ENCODE measurements around the gene TMEM131L. TPM values are rescaled to one million over a fixed set of nuclear protein-coding genes. Genes with fewer than 3 reads are reported as not detected.
A peak's percentile ranks its signal among the peaks of the same experiment; 100 is the strongest.

The TMEM131L gene
- total and polyA plus RNA-seq, 5 donors: 4.6 to 13.3 (median 10.0) TPM

DNA sequence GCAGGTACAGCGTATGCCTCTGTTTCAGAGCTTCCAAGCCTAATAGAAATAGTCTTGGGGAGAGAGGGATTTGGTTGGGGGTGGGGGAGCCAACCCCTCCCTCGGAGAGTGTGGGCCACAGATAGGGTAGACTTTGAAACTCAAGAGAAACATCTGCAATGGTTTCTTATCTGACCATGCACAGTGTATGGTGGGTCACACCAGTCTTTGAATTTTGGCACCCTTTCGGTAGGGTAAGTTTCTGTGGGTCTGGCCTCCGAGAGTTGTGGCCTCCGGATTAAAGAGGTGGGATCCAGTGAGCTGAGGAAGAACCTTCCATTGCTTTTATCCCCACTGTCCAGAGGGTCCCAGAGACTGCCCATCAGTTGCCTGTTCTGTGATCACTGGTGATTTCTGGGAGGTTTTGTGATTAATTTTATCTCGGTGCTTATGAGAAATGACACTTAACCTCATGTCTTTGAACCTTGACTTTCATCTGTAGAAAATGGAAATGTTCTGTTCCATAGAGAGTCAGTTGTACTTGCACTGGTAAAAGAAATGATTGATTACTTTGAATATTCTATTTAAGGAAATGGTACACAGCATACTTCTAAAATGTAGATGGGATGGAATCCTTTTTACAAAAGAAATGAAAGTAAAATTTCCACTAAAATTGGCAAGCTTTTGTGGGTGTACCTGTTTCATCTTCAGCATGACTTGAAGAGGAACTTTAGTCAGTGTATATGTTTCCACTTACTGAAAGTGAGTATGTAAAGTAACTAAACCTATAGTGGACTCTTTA is 62.7 kb downstream of the TMEM131L start:
- no peaks in the 10 kb centered on the region for H3K27me3 ChIP-seq (ENCODE audit: control insufficient read depth, insufficient read depth)
- H3K4me1 ChIP-seq (ENCODE audit: control insufficient read depth, insufficient read depth, low read length): peaks cover 2% of the 10 kb centered on the region
- H3K4me3 ChIP-seq (ENCODE audit: low read length): no peak overlapping the region
- intact Hi-C loops (cut with DNase I): no loop called here
- 90% methylated on average over 6 of the region's 6 CpGs for WGBS
- no peak overlapping the region for H3K27ac ChIP-seq (ENCODE audit: low read length)
- no peaks in the 10 kb centered on the region for H3K9me3 ChIP-seq (ENCODE audit: control insufficient read depth, low read length)
- ATAC-seq: no peak
- DNase-seq: no peak

DNA sequence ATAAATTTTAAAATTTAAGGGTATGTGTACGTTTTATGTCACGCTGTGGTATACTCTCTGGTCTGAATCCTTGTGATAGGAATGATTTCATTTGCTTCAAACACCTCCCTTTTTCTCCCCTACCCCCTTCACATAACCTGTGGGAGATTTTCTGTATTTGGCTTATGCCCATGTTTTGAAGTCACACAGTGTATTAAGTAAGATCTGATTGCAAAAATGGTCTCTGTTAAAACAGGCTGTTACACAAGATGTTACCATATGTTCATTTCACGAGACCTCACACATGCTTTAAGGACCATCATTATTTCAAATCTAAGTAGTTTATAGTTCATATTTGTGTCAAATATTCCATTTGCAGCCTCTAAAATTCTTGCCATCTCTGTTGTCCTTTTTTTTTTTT is 63.5 kb downstream of the TMEM131L start:
- intact Hi-C loops (cut with DNase I): no loop called here
- DNase-seq: no peak
- Histone ChIP-seq H3K4me1 (ENCODE audit: control insufficient read depth, insufficient read depth, low read length) (peaks cover 2% of the 10 kb centered on the region), H3K27ac (ENCODE audit: low read length) (no peak overlapping the region), H3K27me3 (ENCODE audit: control insufficient read depth, insufficient read depth) (no peaks in the 10 kb centered on the region), H3K4me3 (ENCODE audit: low read length) (no peak overlapping the region), H3K9me3 (ENCODE audit: control insufficient read depth, low read length) (no peaks in the 10 kb centered on the region)
- 90% methylated on average over 3 of the region's 3 CpGs for WGBS
- no peak for ATAC-seq

DNA sequence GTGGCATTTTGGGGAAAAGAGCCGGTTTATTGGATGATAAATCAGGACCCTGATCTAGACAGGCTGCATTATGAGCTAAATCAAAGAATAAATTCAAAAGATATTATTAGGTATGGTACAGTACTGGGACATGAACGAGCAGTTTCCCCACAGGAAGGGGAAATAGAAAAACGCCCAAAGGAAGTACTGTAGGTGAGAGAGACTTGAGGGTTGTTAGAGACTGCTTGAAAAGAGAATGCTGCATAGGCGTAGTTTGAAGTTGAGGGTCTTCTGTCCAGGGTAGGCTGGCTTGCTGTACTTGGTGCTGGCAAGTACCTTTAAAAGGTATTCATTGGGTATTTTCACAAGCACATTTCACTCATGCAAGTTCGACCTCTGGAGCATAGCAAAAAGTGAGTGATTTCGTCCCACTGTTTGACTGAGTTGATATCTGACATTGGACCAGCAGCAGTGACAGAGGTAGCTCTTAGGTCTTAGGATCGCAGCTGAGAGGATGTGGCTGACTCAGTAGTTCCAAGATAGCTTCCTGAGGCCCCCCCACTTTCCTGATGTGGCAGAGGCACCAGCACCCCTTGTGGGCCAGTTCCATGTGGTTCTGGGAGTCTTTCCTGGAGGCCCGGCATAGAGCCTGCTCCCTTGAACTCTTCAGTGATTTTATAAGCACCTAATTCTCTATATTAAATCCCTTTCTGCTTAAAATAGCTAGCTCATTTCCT is 64.3 kb downstream of the TMEM131L start:
- 56% methylated on average over 8 of the region's 8 CpGs for WGBS
- intact Hi-C loops (cut with DNase I): no loop called here
- H3K27me3 ChIP-seq (ENCODE audit: control insufficient read depth, insufficient read depth): no peaks in the 10 kb centered on the region
- H3K4me1 ChIP-seq (ENCODE audit: control insufficient read depth, insufficient read depth, low read length): peaks cover 2% of the 10 kb centered on the region
- no peaks in the 10 kb centered on the region for H3K9me3 ChIP-seq (ENCODE audit: control insufficient read depth, low read length)
- H3K4me3 ChIP-seq (ENCODE audit: low read length): no peak overlapping the region
- ATAC-seq (peak; percentile 38 to 83), DNase-seq (no peak)
- peak overlapping the region; percentile 74 for H3K27ac ChIP-seq (ENCODE audit: low read length)

DNA sequence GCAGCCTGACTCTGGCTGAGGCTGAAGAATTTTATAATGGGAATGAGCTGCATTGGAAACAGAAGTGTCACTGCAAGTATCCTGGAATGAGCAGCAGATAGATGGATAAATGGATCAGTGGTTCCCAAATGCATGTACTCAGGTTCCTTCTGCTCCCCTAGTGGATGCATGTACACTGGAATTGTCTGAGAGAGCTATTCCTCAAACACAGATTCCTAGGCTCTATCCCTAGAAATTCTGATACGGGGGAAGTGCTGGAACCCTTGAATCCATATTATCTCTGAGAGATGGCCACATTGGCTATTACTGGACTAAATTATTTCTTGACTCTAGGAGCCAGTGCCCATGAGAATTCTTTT is 64.8 kb downstream of the TMEM131L start:
- Histone ChIP-seq H3K27ac (ENCODE audit: low read length) (no peak overlapping the region), H3K9me3 (ENCODE audit: control insufficient read depth, low read length) (no peaks in the 10 kb centered on the region), H3K4me3 (ENCODE audit: low read length) (no peak overlapping the region), H3K4me1 (ENCODE audit: control insufficient read depth, insufficient read depth, low read length) (peaks cover 4% of the 10 kb centered on the region), H3K27me3 (ENCODE audit: control insufficient read depth, insufficient read depth) (no peaks in the 10 kb centered on the region)
- intact Hi-C loops (cut with DNase I): no loop called here
- ATAC-seq (peak; percentile 26 to 42), DNase-seq (no peak)
- WGBS: 60% methylated on average over 1 of the region's 1 CpG

DNA sequence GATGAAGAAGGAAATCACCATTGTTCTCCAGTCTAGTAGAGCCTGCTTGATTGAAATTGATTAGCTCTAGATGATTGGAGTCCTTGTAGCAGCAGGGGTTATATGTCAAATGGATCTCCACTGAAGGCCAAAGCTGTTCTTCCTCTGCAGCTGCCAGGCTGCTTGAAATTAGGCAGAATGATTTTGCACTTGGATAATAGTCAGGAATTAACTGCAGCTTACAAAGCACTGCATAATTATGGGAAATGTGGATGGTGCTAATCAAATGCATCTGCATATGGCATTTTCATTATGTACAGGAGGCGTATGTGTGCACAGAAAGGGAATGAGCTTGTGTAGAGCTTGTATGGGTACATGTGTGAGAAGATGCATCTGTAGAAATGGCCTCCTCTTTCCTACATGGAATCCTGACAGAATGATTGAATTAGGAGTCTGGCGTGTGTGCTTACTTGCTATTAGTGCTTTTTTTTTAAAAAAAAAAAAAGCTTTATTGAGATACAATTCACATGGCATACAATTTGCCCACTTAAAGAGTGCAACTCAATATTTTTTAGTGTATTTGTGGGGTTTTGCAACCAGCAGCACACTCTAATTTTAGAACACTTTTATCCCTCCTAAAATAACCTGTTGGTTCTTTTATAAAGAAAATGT is 65.9 kb downstream of the TMEM131L start:
- Histone ChIP-seq H3K4me1 (ENCODE audit: control insufficient read depth, insufficient read depth, low read length) (peaks cover 8% of the 10 kb centered on the region), H3K27ac (ENCODE audit: low read length) (no peak overlapping the region), H3K9me3 (ENCODE audit: control insufficient read depth, low read length) (no peaks in the 10 kb centered on the region), H3K27me3 (ENCODE audit: control insufficient read depth, insufficient read depth) (no peaks in the 10 kb centered on the region), H3K4me3 (ENCODE audit: low read length) (no peak overlapping the region)
- no peak for DNase-seq
- no peak for ATAC-seq
- intact Hi-C loops (cut with DNase I): no loop called here
- WGBS: 73% methylated on average over 2 of the region's 2 CpGs

DNA sequence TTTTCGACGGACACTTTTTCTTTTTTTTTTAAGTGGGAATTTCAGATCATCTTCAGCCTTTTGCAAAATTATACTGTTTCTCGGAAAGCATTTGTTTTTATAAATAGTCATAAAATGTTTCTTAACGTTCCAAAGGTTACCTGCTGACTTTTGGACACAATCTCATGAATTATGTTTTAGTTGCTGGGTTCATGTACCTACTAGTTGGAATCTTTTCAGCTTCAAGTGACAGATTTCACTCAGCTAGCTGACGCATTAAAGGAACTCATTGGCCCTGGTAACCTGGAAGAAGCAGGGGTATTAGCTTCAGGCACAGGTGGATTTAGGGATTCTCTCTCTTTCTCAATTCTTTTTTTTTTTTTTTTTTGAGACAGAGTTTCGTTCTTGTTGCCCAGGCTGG is 66.5 kb downstream of the TMEM131L start:
- Histone ChIP-seq H3K27me3 (ENCODE audit: control insufficient read depth, insufficient read depth) (no peaks in the 10 kb centered on the region), H3K4me3 (ENCODE audit: low read length) (no peak overlapping the region), H3K4me1 (ENCODE audit: control insufficient read depth, insufficient read depth, low read length) (peaks cover 8% of the 10 kb centered on the region), H3K27ac (ENCODE audit: low read length) (no peak overlapping the region), H3K9me3 (ENCODE audit: control insufficient read depth, low read length) (no peaks in the 10 kb centered on the region)
- ATAC-seq: no peak
- WGBS: 89% methylated on average over 6 of the region's 6 CpGs
- intact Hi-C loops (cut with DNase I): no loop called here
- DNase-seq: no peak

DNA sequence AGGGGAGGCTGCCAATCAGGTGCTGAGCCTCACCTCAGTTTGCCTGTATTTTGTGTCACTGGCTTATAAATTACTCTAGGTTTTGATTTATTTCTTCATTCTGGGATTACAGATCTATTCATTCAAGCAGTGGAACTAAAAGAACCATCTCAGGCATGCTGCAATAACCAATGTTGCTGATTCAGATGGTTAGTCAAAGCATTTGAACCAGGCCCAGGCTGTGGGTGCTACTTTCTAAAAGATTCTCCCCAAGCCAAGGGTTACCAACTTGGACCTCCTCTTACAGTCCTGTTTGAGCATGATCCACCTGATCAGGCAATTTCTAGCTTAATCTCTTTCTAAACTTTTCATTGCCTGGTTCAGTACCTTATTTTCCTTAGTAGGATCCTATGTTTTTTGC is 67.2 kb downstream of the TMEM131L start:
- no peak overlapping the region for H3K4me3 ChIP-seq (ENCODE audit: low read length)
- DNase-seq (no peak), ATAC-seq (no peak)
- H3K27me3 ChIP-seq (ENCODE audit: control insufficient read depth, insufficient read depth): no peaks in the 10 kb centered on the region
- no peaks in the 10 kb centered on the region for H3K9me3 ChIP-seq (ENCODE audit: control insufficient read depth, low read length)
- intact Hi-C loops (cut with DNase I): no loop called here
- no peak overlapping the region for H3K27ac ChIP-seq (ENCODE audit: low read length)
- peaks cover 12% of the 10 kb centered on the region for H3K4me1 ChIP-seq (ENCODE audit: control insufficient read depth, insufficient read depth, low read length)

DNA sequence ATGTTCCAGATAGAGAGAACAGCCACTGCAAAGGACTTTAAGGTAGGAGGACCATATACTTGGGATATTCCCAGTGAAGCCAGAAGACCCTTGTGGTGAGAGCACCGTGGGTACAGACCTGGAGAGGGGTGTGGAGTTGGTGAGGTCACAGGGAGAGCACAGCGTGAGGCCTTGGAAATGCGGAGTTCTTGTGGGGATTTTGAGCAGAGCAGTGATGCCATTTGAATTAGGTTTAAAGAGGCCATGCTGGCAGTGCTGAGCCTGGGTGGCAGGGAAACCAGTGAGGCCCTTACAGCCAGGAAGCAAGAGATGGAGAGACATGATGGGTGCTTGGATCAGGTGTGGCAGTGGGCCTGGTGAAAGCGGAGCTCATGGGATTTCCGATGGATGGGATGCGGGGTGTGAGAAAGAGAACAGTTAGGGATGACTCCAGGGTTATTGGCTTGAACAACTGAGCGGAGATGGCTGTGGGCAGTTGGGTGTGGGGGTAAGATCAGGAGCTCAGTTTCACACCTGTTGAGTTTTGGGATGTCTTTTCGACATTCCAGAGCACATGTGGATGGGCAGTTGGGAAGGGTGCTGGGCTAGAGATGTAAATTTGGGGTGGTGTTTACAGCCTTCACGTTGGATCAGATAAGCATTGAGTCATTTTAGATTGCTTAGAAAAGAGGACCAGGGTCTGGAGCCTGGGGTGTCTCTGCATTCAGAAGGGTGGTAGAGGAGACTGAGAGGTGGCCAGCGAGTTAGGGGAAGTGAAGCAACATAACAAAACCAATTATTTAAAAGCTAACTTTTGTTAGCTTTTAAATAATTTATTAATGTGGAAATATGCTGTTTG is 68.9 kb downstream of the TMEM131L start:
- Histone ChIP-seq H3K27ac (ENCODE audit: low read length) (no peak overlapping the region), H3K4me1 (ENCODE audit: control insufficient read depth, insufficient read depth, low read length) (peaks cover 12% of the 10 kb centered on the region), H3K27me3 (ENCODE audit: control insufficient read depth, insufficient read depth) (no peaks in the 10 kb centered on the region), H3K9me3 (ENCODE audit: control insufficient read depth, low read length) (no peaks in the 10 kb centered on the region), H3K4me3 (ENCODE audit: low read length) (no peak overlapping the region)
- DNase-seq (no peak), ATAC-seq (no peak)
- intact Hi-C loops (cut with DNase I): no loop called here
- WGBS: 88% methylated on average over 10 of the region's 10 CpGs

DNA sequence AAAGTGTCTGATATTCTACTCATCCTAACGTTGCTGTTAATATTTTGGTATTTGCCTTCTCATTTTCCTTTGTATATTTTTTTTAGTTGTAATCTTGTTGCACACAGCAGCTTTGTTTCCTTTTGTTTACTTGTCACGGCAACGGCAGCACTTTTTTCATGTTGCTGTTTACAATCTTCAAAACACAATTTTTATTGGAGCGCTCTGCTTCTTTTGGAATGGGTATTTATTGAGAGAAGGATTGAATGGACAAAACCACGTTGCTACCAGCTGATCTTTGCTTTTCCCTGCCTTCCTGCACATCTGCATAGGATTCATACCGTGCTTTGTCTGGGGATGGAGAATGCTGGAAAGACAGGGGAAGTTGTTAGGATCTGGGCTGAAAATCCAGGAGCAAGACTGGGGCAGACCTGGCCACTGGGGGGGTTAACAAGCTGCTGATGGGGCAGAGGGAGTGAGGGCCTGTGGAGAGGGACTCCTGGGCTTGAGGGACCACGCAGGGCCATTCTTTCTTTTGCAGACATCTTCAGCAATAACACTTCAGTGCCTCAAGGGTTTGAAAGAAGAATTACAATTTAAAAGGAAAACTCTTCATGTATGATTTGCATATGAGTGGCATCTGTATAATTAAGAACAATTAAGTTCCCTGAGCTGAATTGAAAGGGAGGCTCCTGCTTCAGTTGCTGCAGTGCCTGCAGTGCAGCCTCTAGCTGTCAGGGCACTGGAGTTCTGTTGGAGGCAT is 69.8 kb downstream of the TMEM131L start:
- H3K4me1 ChIP-seq (ENCODE audit: control insufficient read depth, insufficient read depth, low read length): peaks cover 11% of the 10 kb centered on the region
- DNase-seq (no peak), ATAC-seq (no peak)
- no peaks in the 10 kb centered on the region for H3K27me3 ChIP-seq (ENCODE audit: control insufficient read depth, insufficient read depth)
- peak overlapping the region; percentile 13 for H3K4me3 ChIP-seq (ENCODE audit: low read length)
- H3K27ac ChIP-seq (ENCODE audit: low read length): no peak overlapping the region
- 28% methylated on average over 7 of the region's 7 CpGs for WGBS
- intact Hi-C loops (cut with DNase I): no loop called here
- H3K9me3 ChIP-seq (ENCODE audit: control insufficient read depth, low read length): no peaks in the 10 kb centered on the region

DNA sequence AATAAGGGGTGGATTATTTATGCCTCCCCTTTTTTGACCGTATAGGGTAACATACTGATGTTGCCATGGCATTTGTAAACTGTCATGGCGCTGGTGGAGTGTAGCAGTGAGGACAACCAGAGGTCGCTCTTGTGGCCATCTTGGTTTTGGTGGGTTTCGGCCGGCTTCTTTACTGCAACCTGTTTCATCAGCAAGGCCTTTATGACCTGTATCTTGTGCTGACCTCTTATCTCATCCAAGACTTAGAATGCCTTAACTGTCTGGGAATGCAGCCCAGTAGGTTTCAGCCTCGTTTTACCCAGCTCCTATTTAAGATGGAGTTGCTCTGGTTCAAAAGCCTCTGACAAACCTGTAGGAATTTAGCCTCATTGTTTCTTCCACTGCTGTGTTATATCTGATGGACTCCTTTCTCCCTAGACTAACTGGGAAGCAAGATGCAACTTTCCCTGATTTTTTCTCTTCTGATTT is 71.4 kb downstream of the TMEM131L start:
- H3K27me3 ChIP-seq (ENCODE audit: control insufficient read depth, insufficient read depth): no peaks in the 10 kb centered on the region
- DNase-seq: no peak
- H3K4me3 ChIP-seq (ENCODE audit: low read length): no peak overlapping the region
- ATAC-seq: no peak
- H3K27ac ChIP-seq (ENCODE audit: low read length): no peak overlapping the region
- intact Hi-C loops (cut with DNase I): no loop called here
- no peaks in the 10 kb centered on the region for H3K9me3 ChIP-seq (ENCODE audit: control insufficient read depth, low read length)
- peaks cover 11% of the 10 kb centered on the region for H3K4me1 ChIP-seq (ENCODE audit: control insufficient read depth, insufficient read depth, low read length)
- WGBS: 88% methylated on average over 6 of the region's 6 CpGs

Data from right cardiac atrium (tissue), 5 donors.